SU-DHL-6 (cell line): ENCODE results near the gene WDR18.

Source experiments
- H2AFZ ChIP-seq: fragments of 200-600 bp; sonication (generic); 2 replicates; pipeline ENCODE4 v1.6.1; 2014; ENCODE audit warnings: low read depth, mild to moderate bottlenecking, moderate library complexity, mixed read lengths, antibody characterized with exemption, low read length; ENCODE audit not compliant: severe bottlenecking
- H3F3A ChIP-seq: fragments of 200-600 bp; shearing (Covaris generic); 2 replicates; pipeline ENCODE4 v1.6.0; 2016; ENCODE audit warnings: antibody characterized with exemption, mild to moderate bottlenecking; ENCODE audit not compliant: insufficient read depth
- H3K27ac ChIP-seq: fragments of 200-600 bp; sonication (generic); 2 replicates; pipeline ENCODE4 v1.5.1; 2016; ENCODE audit warnings: low read depth, mild to moderate bottlenecking, low read length, moderate library complexity, mixed read lengths
- H3K27me3 ChIP-seq: fragments of 200-600 bp; sonication (generic), shearing (Covaris generic); 2 replicates; pipeline ENCODE4 v1.6.0; 2014; ENCODE audit warnings: mild to moderate bottlenecking, low read length
- H3K36me3 ChIP-seq: fragments of 200-600 bp; sonication (generic); 2 replicates; pipeline ENCODE4 v1.6.1; 2014; ENCODE audit warnings: mild to moderate bottlenecking, low read length, mixed read lengths
- H3K4me2 ChIP-seq: fragments of 300-600, 200-600 bp; shearing (Covaris generic), sonication (generic); 2 replicates; pipeline ENCODE4 v1.6.0; 2014; ENCODE audit warnings: low read length, low read depth, mild to moderate bottlenecking; ENCODE audit not compliant: poor library complexity, severe bottlenecking
- H3K4me3 ChIP-seq: fragments of 200-600 bp; sonication (generic); 2 replicates; pipeline ENCODE4 v1.5.1; 2014; ENCODE audit warnings: antibody characterized with exemption, low read length, mild to moderate bottlenecking, mixed read lengths; ENCODE audit not compliant: insufficient read depth, poor library complexity, severe bottlenecking
- H3K79me2 ChIP-seq: fragments of 200-600 bp; sonication (generic); 2 replicates; pipeline ENCODE4 v1.6.1; 2014; ENCODE audit warnings: mild to moderate bottlenecking, low read length, moderate library complexity; ENCODE audit not compliant: insufficient read depth
- H3K9ac ChIP-seq: fragments of 200-600 bp; sonication (generic); 2 replicates; pipeline ENCODE4 v1.7.0; 2014; ENCODE audit warnings: mild to moderate bottlenecking, low read length
- H3K9me2 ChIP-seq: fragments of 200-600 bp; sonication (generic); replicated peaks from 2 replicates; pipeline ENCODE4 v1.6.1; 2014; ENCODE audit warnings: low read length; ENCODE audit not compliant: insufficient read depth
- H3K9me3 ChIP-seq: fragments of 200-600 bp; sonication (generic); 2 replicates; pipeline ENCODE4 v1.6.1; 2014; ENCODE audit warnings: low read length, mixed read lengths; ENCODE audit not compliant: insufficient read depth
- H4K20me1 ChIP-seq: fragments of 200-600 bp; sonication (generic); 2 replicates; pipeline ENCODE4 v1.6.1; 2014; ENCODE audit warnings: low read depth, mild to moderate bottlenecking, antibody characterized with exemption, low read length, moderate library complexity, mixed read lengths
- CTCF ChIP-seq: fragments of 200-600 bp; sonication (generic); IDR thresholded peaks from one replicate; pipeline ENCODE4 v1.5.1; 2017; ENCODE audit warnings: antibody characterized with exemption, mild to moderate bottlenecking, low read length, moderate library complexity; ENCODE audit not compliant: insufficient read depth, poor library complexity, severe bottlenecking
- EZH2phosphoT487 ChIP-seq: fragments of 200-600 bp; sonication (generic), shearing (Covaris generic); conservative IDR thresholded peaks from 2 replicates; pipeline ENCODE4 v1.6.1; 2018; ENCODE audit warnings: mild to moderate bottlenecking, antibody characterized with exemption, low read length, moderate library complexity, mixed read lengths

The WDR18 gene

GRCh38 chr19:1017906-1018305 lies 33.8 kb downstream of the WDR18 start:
- Histone ChIP-seq H3K4me2 (peak overlapping the region; percentile 86), H3F3A (peaks cover 8% of the 10 kb centered on the region), H4K20me1 (0 out of 2 replicates have a peak, but pooled peaks cover 5% of the 10 kb centered on the region), H3K27ac (peak overlapping the region; percentile 61), H3K36me3 (no peaks in the 10 kb centered on the region), H3K79me2 (peaks cover 63% of the 10 kb centered on the region), H3K27me3 (no peaks in the 10 kb centered on the region), H3K9ac (peak overlapping the region; percentile 91), H2AFZ (no peak overlapping the region), H3K4me3 (peak overlapping the region; percentile 89), H3K9me3 (no peaks in the 10 kb centered on the region), H3K9me2 (no peaks in the 10 kb centered on the region)
- TF ChIP-seq EZH2phosphoT487 = no peak
- TF ChIP-seq CTCF = no peak

DNA sequence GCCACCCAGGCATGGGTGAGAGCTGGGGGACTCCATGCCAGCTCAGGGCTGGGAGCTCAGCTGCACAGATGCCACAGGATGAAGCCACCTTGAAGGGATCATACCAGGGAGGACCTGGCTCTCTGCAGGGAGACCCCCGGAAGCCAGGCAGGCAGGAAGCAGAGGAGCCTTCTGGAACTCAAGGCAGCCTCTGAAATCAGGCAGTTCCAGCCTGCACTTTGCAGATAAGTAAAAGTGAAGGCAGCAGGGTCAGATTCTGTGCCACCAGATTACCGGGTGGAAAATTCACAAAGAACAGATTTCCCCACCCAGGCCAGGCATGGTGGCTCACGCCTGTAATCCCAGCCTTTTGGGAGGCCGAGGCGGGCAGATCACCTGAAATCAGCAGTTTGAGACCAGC lies 34.2 kb downstream of the WDR18 start:
- Histone ChIP-seq H3F3A (peaks cover 9% of the 10 kb centered on the region), H4K20me1 (0 out of 2 replicates have a peak, but pooled peaks cover 5% of the 10 kb centered on the region), H3K27me3 (no peaks in the 10 kb centered on the region), H2AFZ (no peak overlapping the region), H3K4me3 (peak overlapping the region; percentile 89), H3K9me3 (no peaks in the 10 kb centered on the region), H3K4me2 (peak overlapping the region; percentile 86), H3K9me2 (no peaks in the 10 kb centered on the region), H3K27ac (peak overlapping the region; percentile 61), H3K9ac (peak overlapping the region; percentile 91), H3K79me2 (peaks cover 63% of the 10 kb centered on the region), H3K36me3 (no peaks in the 10 kb centered on the region)
- TF ChIP-seq CTCF (no peak), EZH2phosphoT487 (no peak)

DNA sequence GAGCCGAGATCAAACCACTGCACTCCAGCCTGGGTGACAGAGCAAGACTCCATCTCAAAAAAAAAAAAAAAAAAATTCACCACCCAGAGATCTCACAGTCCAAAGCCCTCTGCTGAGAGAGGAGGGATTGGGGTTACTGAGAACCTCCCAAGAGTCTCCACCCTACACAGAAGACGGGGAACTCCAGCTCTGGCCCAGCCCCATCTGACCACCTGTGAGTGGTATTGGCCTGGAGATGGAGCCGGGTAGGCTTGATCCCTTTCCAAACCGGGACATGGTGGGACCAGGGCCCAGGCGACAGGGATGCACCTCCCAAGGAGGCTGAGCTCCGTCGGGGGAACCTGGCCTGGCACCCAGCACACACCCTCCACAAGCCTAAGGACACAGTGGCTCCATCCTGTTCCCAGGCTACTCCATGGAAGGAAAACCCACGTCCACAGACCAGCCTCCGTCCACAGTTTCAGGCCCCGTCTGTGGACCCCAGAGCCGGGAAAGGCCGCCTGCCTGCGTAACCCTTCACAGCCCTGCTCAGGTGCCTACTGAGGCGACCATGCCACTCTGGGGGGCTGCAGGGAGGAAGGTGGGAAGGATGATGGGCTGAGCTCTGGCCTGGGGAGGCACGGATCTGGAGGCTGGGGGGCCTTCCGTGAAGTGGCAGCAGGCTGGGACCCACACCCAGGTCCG lies 34.9 kb downstream of the WDR18 start:
- Histone ChIP-seq H3K27me3 (no peaks in the 10 kb centered on the region), H3F3A (peaks cover 9% of the 10 kb centered on the region), H3K9ac (peak overlapping the region; percentile 91), H4K20me1 (0 out of 2 replicates have a peak, but pooled peaks cover 5% of the 10 kb centered on the region), H3K9me2 (no peaks in the 10 kb centered on the region), H3K36me3 (no peaks in the 10 kb centered on the region), H3K27ac (peak overlapping the region; percentile 61), H3K9me3 (no peaks in the 10 kb centered on the region), H3K4me3 (peak overlapping the region; percentile 89), H2AFZ (no peak overlapping the region), H3K79me2 (peaks cover 63% of the 10 kb centered on the region), H3K4me2 (peak overlapping the region; percentile 86)
- TF ChIP-seq EZH2phosphoT487 (no peak), CTCF (no peak)
